GM23338 (cell line): ENCODE results near the gene SPDYA. TPM values are rescaled to one million over a fixed set of nuclear protein-coding genes. Genes with fewer than 3 reads are reported as not detected.

Experiments used
- ATAC-seq: fragments of 200-7000 bp; cut with Tn5 transposase; 3 replicates; pipeline ENCODE4 v1.9.1; 2020
- DNase-seq: peaks from one replicate; pipeline ENCODE4 v3.0.0-alpha.2; 2015; ENCODE audit warnings: low spot score
- H2AFZ ChIP-seq: fragments of 200-600 bp; sonication (generic); 2 replicates; pipeline ENCODE4 v1.8.0; 2016; ENCODE audit warnings: antibody characterized with exemption, mild to moderate bottlenecking, moderate library complexity
- H3F3A ChIP-seq: fragments of 200-600 bp; sonication (generic); replicated peaks from 2 replicates; pipeline ENCODE4 v1.8.0; 2017; ENCODE audit warnings: antibody characterized with exemption, mixed run types, low read depth
- H3K27ac ChIP-seq: fragments of 200-600 bp; sonication (generic); 2 replicates; pipeline ENCODE4 v1.6.1; 2016; ENCODE audit warnings: low read depth
- H3K27me3 ChIP-seq: fragments of 200-600 bp; sonication (generic); 2 replicates; pipeline ENCODE4 v1.8.0; 2016; ENCODE audit warnings: mild to moderate bottlenecking, mixed run types, moderate library complexity; ENCODE audit not compliant: insufficient read depth
- H3K36me3 ChIP-seq: fragments of 200-600 bp; sonication (generic); 2 replicates; pipeline ENCODE4 v1.8.0; 2016; ENCODE audit warnings: mild to moderate bottlenecking; ENCODE audit not compliant: insufficient read depth
- H3K4me1 ChIP-seq: fragments of 200-600 bp; sonication (generic); 2 replicates; pipeline ENCODE4 v1.8.0; 2016; ENCODE audit warnings: mild to moderate bottlenecking, moderate library complexity; ENCODE audit not compliant: insufficient read depth
- H3K4me2 ChIP-seq: fragments of 200-600 bp; sonication (generic); 2 replicates; pipeline ENCODE4 v1.7.1; 2017; ENCODE audit warnings: mixed run types
- H3K4me3 ChIP-seq: fragments of 200-600 bp; sonication (generic); 2 replicates; pipeline ENCODE4 v1.6.1; 2016; ENCODE audit warnings: mixed run types
- H3K79me2 ChIP-seq: fragments of 200-600 bp; sonication (generic); replicated peaks from 2 replicates; pipeline ENCODE4 v1.8.0; 2017; ENCODE audit warnings: mild to moderate bottlenecking; ENCODE audit not compliant: insufficient read depth
- H3K9me2 ChIP-seq: fragments of 200-600 bp; sonication (generic); 2 replicates; pipeline ENCODE4 v1.8.0; 2017; ENCODE audit not compliant: insufficient read depth
- H4K20me1 ChIP-seq: fragments of 200-600 bp; sonication (generic); replicated peaks from 2 replicates; pipeline ENCODE4 v1.8.0; 2017; ENCODE audit warnings: mild to moderate bottlenecking; ENCODE audit not compliant: insufficient read depth
- H3K27ac Mint-ChIP-seq: 2 replicates; pipeline ENCODE4 v1.8.0; 2020; ENCODE audit warnings: inconsistent platforms, mild to moderate bottlenecking, moderate library complexity, mixed read lengths
- H3K27me3 Mint-ChIP-seq: 3 replicates; pipeline ENCODE4 v1.8.0; 2022; ENCODE audit warnings: low read depth, mild to moderate bottlenecking, moderate library complexity, mixed read lengths, inconsistent platforms; ENCODE audit not compliant: insufficient read depth, poor library complexity
- H3K36me3 Mint-ChIP-seq: 3 replicates; pipeline ENCODE4 v1.8.0; 2021; ENCODE audit warnings: low read depth, mild to moderate bottlenecking, inconsistent platforms, moderate library complexity, mixed read lengths
- H3K4me1 Mint-ChIP-seq: 3 replicates; pipeline ENCODE4 v1.8.0; 2020; ENCODE audit warnings: mild to moderate bottlenecking, inconsistent platforms, mixed read lengths
- H3K4me3 Mint-ChIP-seq: 3 replicates; pipeline ENCODE4 v1.8.0; 2021; ENCODE audit warnings: moderate library complexity, mild to moderate bottlenecking, inconsistent platforms, mixed read lengths
- H3K9me3 Mint-ChIP-seq: 3 replicates; pipeline ENCODE4 v1.8.0; 2020; ENCODE audit warnings: moderate library complexity, mild to moderate bottlenecking, inconsistent platforms, mixed read lengths
- CREB1 ChIP-seq: fragments of 250-450 bp; sonication (Bioruptor Pico); IDR thresholded peaks from 2 replicates; pipeline ENCODE4 v1.5.0; 2020; ENCODE audit warnings: low read depth, mild to moderate bottlenecking, moderate library complexity
- CTCF ChIP-seq, 2 experiments: fragments of 200-600 bp in 1 of 2; sonication (generic) in 1 of 2; conservative IDR thresholded peaks; 2 replicates each; pipeline versions ENCODE4 v1.5.1 to v1.6.1; 2016 to 2017; ENCODE audit warnings: antibody characterized with exemption in 2 of 2, low read depth in 2 of 2, mild to moderate bottlenecking in 2 of 2, moderate library complexity in 1 of 2
- ETS1 ChIP-seq: IDR thresholded peaks from 2 replicates; pipeline ENCODE4 v1.6.1; 2016; ENCODE audit warnings: antibody characterized with exemption
- EZH2 ChIP-seq: fragments of 200-600 bp; sonication (generic); IDR thresholded peaks from one replicate; pipeline ENCODE4 v1.8.0; 2017; ENCODE audit warnings: antibody characterized with exemption, mild to moderate bottlenecking, low read depth; ENCODE audit not compliant: unreplicated experiment
- JUNB ChIP-seq: IDR thresholded peaks from one replicate; pipeline ENCODE4 v1.6.1; 2016; ENCODE audit warnings: antibody characterized with exemption; ENCODE audit not compliant: unreplicated experiment
- POLR2AphosphoS5 ChIP-seq: IDR thresholded peaks from 2 replicates; pipeline ENCODE4 v1.6.1; 2016; ENCODE audit warnings: antibody characterized with exemption, low read depth
- REST ChIP-seq: IDR thresholded peaks from one replicate; pipeline ENCODE4 v1.6.1; 2018; ENCODE audit warnings: antibody characterized with exemption; ENCODE audit not compliant: unreplicated experiment
- STAT1 ChIP-seq: IDR thresholded peaks from one replicate; pipeline ENCODE4 v1.6.1; 2016; ENCODE audit warnings: antibody characterized with exemption; ENCODE audit not compliant: unreplicated experiment
- ZNF331 ChIP-seq: fragments of 250-450 bp; sonication (Bioruptor Pico); IDR thresholded peaks from 2 replicates; pipeline ENCODE4 v1.5.0; 2020; ENCODE audit warnings: low read depth, mild to moderate bottlenecking, moderate library complexity
- polyA plus RNA-seq: library from polyadenylated mRNA; unstranded; fragments of >200 nt; fragmentation: Nextera tagmentation; extraction: Ambion mirVana; gene quantifications from 2 replicates; pipeline ENCODE4 v1.2.1, GENCODE V29; 2016
- total RNA-seq: library from RNA; depleted of rRNA; stranded (reverse); fragments of >200 nt; shearing (Covaris generic); gene quantifications from 2 replicates; pipeline ENCODE4 v1.2.3, GENCODE V29; 2014

Gene SPDYA
- total and polyA plus RNA-seq, 2 experiments from 2014 or later = 0.42 to 4.0 TPM

- no peak for TF ChIP-seq JUNB
- no peak for TF ChIP-seq REST
- no peak for TF ChIP-seq CREB1 (CRISPR knock-in tag)
- no peak for TF ChIP-seq EZH2
Observed at GRCh38 chr2:28828382-28828781, 17.7 kb downstream of the SPDYA start (continued).

GRCh38 chr2:28833740-28834470 is 23.3 kb downstream of the SPDYA start:
- Mint-ChIP-seq H3K4me3 (no peak overlapping the region), H3K9me3 (no peaks in the 10 kb centered on the region)
- TF ChIP-seq REST = no peak
- no peak for TF ChIP-seq JUNB
- TF ChIP-seq EZH2 = no peak
- TF ChIP-seq CTCF (conservative IDR thresholded peaks at IDR 0.05; ENCODE audit: low read depth in 2 of 2) = no peak
- TF ChIP-seq ZNF331 = no peak
- TF ChIP-seq ETS1 = no peak
- TF ChIP-seq POLR2AphosphoS5 = no peak
- TF ChIP-seq STAT1 = no peak

More at GRCh38 chr2:28833740-28834470, 23.3 kb downstream of the SPDYA start:
- Mint-ChIP-seq H3K4me1 (no peaks in the 10 kb centered on the region), H3K27me3 (no peaks in the 10 kb centered on the region), H3K27ac (no peak overlapping the region), H3K36me3 (no peaks in the 10 kb centered on the region)
- Histone ChIP-seq H3K27me3 (no peaks in the 10 kb centered on the region), H3K27ac (no peak overlapping the region), H3F3A (no peaks in the 10 kb centered on the region), H3K9me2 (no peaks in the 10 kb centered on the region), H3K36me3 (no peaks in the 10 kb centered on the region), H3K79me2 (no peaks in the 10 kb centered on the region), H2AFZ (no peak overlapping the region), H4K20me1 (no peaks in the 10 kb centered on the region), H3K4me2 (no peak overlapping the region), H3K4me3 (no peak overlapping the region), H3K4me1 (no peaks in the 10 kb centered on the region)
- DNase-seq (no peak), ATAC-seq (no peak)
